RWPE2 (cell line): Measurements from ENCODE around the gene TTI1.

Source experiments
- ATAC-seq: fragments of 200-7000 bp; cut with Tn5 transposase; 3 replicates; pipeline ENCODE4 v1.9.1; 2021; ENCODE audit warnings: low read depth
- DNase-seq: peaks from one replicate; pipeline ENCODE4 v3.0.0-alpha.2; 2020; ENCODE audit warnings: low spot score
- H3K27ac ChIP-seq: fragments of 450-650 bp; 2 replicates; pipeline ENCODE4 v1.5.1; 2017; ENCODE audit warnings: mild to moderate bottlenecking; ENCODE audit not compliant: poor library complexity, severe bottlenecking
- H3K27me3 ChIP-seq: fragments of 250-450 bp; sonication (Bioruptor Pico); 2 replicates; pipeline ENCODE4 v1.5.1; 2021; ENCODE audit warnings: mild to moderate bottlenecking, moderate library complexity; ENCODE audit not compliant: insufficient read depth, poor library complexity, severe bottlenecking
- H3K36me3 ChIP-seq: fragments of 250-450 bp; sonication (Bioruptor Pico); 2 replicates; pipeline ENCODE4 v1.5.1; 2020; ENCODE audit warnings: low read depth, mild to moderate bottlenecking, moderate library complexity
- H3K4me1 ChIP-seq: fragments of 250-450 bp; sonication (Bioruptor Pico); 2 replicates; pipeline ENCODE4 v1.5.1; 2021; ENCODE audit warnings: mild to moderate bottlenecking, moderate library complexity; ENCODE audit not compliant: insufficient read depth, poor library complexity, severe bottlenecking
- H3K4me3 ChIP-seq: fragments of 250-450 bp; sonication (Bioruptor Pico); 2 replicates; pipeline ENCODE4 v1.5.1; 2021; ENCODE audit warnings: mild to moderate bottlenecking, moderate library complexity; ENCODE audit not compliant: severe bottlenecking
- H3K9me3 ChIP-seq: fragments of 250-450 bp; sonication (Bioruptor Pico); 2 replicates; pipeline ENCODE4 v1.5.1; 2021; ENCODE audit warnings: mild to moderate bottlenecking, moderate library complexity; ENCODE audit not compliant: severe bottlenecking
- CTCF ChIP-seq: fragments of 450-650 bp; IDR thresholded peaks from one replicate; pipeline ENCODE4 v1.5.1; 2017; ENCODE audit warnings: mild to moderate bottlenecking, moderate library complexity; ENCODE audit not compliant: poor library complexity, severe bottlenecking

Gene TTI1

DNA sequence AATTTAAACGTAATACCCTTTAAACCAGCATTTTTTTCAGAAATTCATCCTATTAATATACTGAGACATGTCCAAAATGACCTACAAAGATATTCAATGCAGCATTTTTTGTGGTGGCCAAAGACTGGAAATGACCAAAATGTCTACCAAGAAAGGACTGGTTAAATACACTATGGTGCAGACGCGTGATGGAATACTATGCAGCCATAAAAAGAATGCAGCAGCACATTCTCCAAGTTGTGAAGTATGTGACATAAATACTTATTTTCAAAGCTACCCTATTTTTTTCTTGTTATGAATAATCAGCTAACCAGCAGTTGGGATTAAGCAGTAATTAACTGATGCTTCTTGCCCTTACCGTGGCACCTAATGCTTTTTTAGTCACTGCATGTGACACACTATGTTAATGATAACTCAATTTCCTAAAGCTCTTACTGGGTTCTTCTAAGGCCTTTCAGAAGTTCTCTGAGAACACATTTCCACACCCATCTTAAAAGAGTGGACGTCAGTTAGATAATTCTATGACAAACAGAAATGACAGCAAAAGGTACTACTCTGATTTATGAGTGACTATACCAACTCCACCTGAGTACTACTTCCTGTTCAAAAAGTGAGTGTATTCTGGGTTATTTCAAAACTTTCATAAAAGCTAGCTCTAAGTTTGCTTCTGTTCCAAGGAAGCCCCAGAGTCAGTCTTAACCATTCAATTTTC lies 24.9 kb downstream of the TTI1 start:
- ATAC-seq (peak; percentile 43; the same call in 2 of the 3 replicates), DNase-seq (no peak)
- Histone ChIP-seq H3K27ac (no peak overlapping the region), H3K9me3 (no peaks in the 10 kb centered on the region), H3K4me1 (no peaks in the 10 kb centered on the region), H3K36me3 (peaks cover 90% of the 10 kb centered on the region), H3K4me3 (no peak overlapping the region), H3K27me3 (no peaks in the 10 kb centered on the region)
- TF ChIP-seq CTCF, result no peak

GRCh38 chr20:38007526-38007925 lies 25.7 kb downstream of the TTI1 start:
- H3K36me3 ChIP-seq, result peaks cover 84% of the 10 kb centered on the region
- no peak overlapping the region for H3K4me3 ChIP-seq
- H3K27ac ChIP-seq, result no peak overlapping the region
- DNase-seq, result no peak
- TF ChIP-seq CTCF, result no peak
- no peaks in the 10 kb centered on the region for H3K27me3 ChIP-seq
- H3K9me3 ChIP-seq, result no peaks in the 10 kb centered on the region
- H3K4me1 ChIP-seq, result no peaks in the 10 kb centered on the region
- ATAC-seq, result no peak

- no peak for ATAC-seq
- no peaks in the 10 kb centered on the region for H3K27me3 ChIP-seq
Measured at GRCh38 chr20:38005903-38006302, 27.4 kb downstream of the TTI1 start.

GRCh38 chr20:38004416-38004815 lies 28.8 kb downstream of the TTI1 start:
- Histone ChIP-seq H3K36me3 (peaks cover 86% of the 10 kb centered on the region), H3K27ac (no peak overlapping the region), H3K27me3 (no peaks in the 10 kb centered on the region), H3K4me3 (no peak overlapping the region), H3K9me3 (no peaks in the 10 kb centered on the region), H3K4me1 (peaks cover 15% of the 10 kb centered on the region)
- DNase-seq, result no peak
- no peak for ATAC-seq
- TF ChIP-seq CTCF, result no peak

More at GRCh38 chr20:38005903-38006302, 27.4 kb downstream of the TTI1 start:
- no peak overlapping the region for H3K4me3 ChIP-seq
- peaks cover 84% of the 10 kb centered on the region for H3K36me3 ChIP-seq
- H3K27ac ChIP-seq, result no peak overlapping the region
- H3K4me1 ChIP-seq, result peaks cover 15% of the 10 kb centered on the region
- DNase-seq, result no peak
- H3K9me3 ChIP-seq, result no peaks in the 10 kb centered on the region
- no peak for TF ChIP-seq CTCF

- DNase-seq (no peak), ATAC-seq (no peak)
- Histone ChIP-seq H3K9me3 (no peaks in the 10 kb centered on the region), H3K4me3 (no peak overlapping the region), H3K4me1 (peaks cover 15% of the 10 kb centered on the region), H3K27ac (peak overlapping the region; percentile 58), H3K27me3 (no peaks in the 10 kb centered on the region), H3K36me3 (peaks cover 89% of the 10 kb centered on the region)
- TF ChIP-seq CTCF, result no peak
Measured at GRCh38 chr20:38002422-38002821, 30.8 kb downstream of the TTI1 start.
